Stimulated activated CD4-positive, alpha-beta T cell treated with anti-CD3 and anti-CD28 coated beads, Interleukin-15, amount 100 ng/mL, for 1 hour (primary cell): Measurements from ENCODE around the gene SOX14.

ENCODE experiments used
- DNase-seq, 2 donors: peaks; one replicate each; pipeline ENCODE4 v3.0.0-alpha.2; 2020; ENCODE audit warnings: low read depth in 1 of 2, low spot score in 1 of 2

SOX14 gene

DNA sequence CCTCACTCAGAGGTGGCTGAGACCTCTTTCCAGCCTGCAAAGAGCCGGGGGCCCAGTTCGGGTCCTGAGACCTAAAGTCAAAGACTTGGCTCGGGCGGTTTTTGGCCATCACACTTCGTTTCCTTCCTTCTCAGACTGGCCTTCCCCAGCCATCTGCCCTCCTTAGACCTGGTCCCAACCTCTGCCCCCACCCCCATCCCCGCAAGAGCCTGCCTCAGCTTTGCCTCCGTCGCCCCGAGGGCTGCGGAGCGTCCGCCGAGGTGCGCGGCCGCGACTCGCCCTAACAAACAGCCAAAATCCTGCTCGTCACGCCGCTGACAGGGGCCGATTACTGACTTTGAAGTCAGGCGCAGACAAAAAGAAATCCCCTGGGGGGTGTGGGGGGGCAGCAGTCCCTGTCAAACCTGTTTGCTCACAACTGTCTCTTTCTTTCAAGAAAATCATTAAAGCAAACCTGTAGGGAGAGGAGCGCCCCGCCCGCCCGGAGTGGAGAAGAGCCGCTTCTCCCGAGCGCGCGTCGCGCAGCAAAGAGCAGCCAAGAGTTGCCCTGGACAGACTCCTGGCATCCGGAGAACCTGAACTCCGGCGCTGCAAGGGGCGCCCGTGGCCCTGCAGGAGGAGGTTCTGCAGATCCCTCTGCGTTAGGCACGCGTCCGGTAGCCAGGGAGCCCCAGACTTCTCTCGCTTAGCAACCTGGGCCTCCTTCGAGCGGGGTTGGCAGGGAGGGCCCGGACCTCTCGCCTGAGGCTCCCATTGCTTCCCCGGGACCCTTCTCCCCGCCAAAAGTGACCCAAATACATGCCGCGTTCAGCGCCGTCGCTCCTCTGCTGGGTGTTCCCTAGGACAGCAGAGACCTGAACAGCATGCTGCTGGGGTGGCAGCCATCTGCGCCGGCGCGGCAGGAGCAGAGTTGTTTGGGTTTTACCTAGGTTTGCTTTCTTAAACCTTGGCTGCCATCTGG, 4.5 kb downstream of the SOX14 start:
- no peak for DNase-seq

- DNase-seq, result no peak
These were observed 5.4 kb downstream of the SOX14 start for GRCh38 chr3:137769322-137770065.

DNA sequence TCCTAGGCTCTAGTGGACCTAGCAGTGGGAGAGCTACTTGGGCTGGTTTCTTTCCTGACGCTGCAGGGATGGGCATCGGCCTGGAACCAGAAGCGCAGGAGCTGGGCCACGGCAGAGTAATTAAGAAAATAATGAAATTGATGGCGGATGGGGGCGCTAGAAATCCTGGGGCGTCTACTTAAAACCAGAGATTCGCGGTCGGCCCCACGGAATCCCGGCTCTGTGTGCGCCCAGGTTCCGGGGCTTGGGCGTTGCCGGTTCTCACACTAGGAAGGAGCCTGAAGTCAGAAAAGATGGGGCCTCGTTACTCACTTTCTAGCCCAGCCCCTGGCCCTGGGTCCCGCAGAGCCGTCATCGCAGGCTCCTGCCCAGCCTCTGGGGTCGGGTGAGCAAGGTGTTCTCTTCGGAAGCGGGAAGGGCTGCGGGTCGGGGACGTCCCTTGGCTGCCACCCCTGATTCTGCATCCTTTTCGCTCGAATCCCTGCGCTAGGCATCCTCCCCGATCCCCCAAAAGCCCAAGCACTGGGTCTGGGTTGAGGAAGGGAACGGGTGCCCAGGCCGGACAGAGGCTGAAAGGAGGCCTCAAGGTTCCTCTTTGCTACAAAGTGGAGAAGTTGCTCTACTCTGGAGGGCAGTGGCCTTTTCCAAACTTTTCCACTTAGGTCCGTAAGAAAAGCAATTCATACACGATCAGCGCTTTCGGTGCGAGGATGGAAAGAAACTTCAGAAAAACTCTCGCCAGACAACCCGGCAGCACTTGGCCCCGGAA, 6.1 kb downstream of the SOX14 start:
- no peak for DNase-seq

GRCh38 chr3:137770835-137771399, 6.8 kb downstream of the SOX14 start:
- no peak for DNase-seq

- DNase-seq, result no peak
These were observed 7.5 kb downstream of the SOX14 start for GRCh38 chr3:137771401-137772213.

- no peak for DNase-seq
These were observed 8.3 kb downstream of the SOX14 start for GRCh38 chr3:137772214-137772955.

GRCh38 chr3:137778941-137779340, 14.8 kb downstream of the SOX14 start:
- no peak for DNase-seq

DNA sequence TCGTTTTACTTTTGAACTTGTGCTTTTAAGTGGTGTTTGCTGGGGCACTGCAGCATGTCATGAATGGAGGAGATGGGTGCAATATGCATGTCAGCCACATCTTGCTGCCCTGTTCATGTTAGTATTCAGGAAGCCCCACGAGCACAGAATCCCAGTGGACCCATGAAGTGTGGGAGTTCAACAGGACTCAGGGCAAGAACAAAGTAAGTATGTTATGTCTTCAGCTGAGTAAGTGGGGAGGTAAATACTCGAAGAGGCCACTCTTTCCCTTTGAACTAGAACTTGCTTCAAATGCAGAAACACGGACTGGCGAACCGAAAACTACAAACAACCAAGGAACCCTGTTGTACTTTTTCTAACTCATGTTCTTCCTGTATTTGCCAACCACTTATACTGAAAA, 23.4 kb downstream of the SOX14 start:
- DNase-seq, result no peak

GRCh38 chr3:137789236-137789635, 25.1 kb downstream of the SOX14 start:
- DNase-seq, result no peak

- DNase-seq, result no peak
These were observed 28.6 kb downstream of the SOX14 start for GRCh38 chr3:137792626-137793271.

GRCh38 chr3:137796993-137797392, 32.9 kb downstream of the SOX14 start:
- no peak for DNase-seq

DNA sequence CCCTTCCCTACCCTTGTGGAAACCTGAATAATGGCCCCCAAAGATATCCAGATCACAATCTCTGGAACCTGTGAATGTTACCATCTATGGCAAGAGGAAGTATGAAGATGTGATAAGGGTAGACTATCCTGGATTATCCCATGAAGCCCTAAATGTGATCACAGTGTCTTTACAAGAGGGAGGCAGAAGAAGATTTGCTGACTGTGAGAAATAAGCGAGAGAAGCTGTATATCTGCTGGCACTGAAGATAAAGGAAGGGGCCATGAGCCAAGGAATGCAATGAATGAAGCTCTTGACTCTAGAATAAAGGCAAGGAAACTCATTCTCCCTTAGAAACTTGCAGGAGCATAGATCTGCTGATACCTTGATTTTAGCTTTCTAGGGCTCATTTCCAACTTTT, 39.1 kb downstream of the SOX14 start:
- no peak for DNase-seq

- DNase-seq, result no peak
These were observed 43.9 kb downstream of the SOX14 start for GRCh38 chr3:137807998-137808397.

GRCh38 chr3:137809509-137809908, 45.4 kb downstream of the SOX14 start:
- no peak for DNase-seq

- DNase-seq, result no peak
These were observed 47.9 kb downstream of the SOX14 start for GRCh38 chr3:137812023-137812422.

GRCh38 chr3:137815251-137815650, 51.1 kb downstream of the SOX14 start:
- DNase-seq, result no peak
